Stimulated activated CD4-positive, alpha-beta T cell treated with anti-CD3 and anti-CD28 coated beads, Interleukin-1b, Interleukin-23, amount 100 ng/mL, for 4 hours (primary cell): ENCODE results near the gene AGMO.
"Not testable (repeated sequence)": the region's sequence is repeated elsewhere in the genome, so short reads cannot be mapped to it uniquely, and the experiment has no call there.

Experiments used
- DNase-seq, 2 donors: peaks; one replicate each; pipeline ENCODE4 v3.0.0-alpha.2; 2020; ENCODE audit warnings: low read depth in 2 of 2

Gene AGMO

GRCh38 chr7:15559416-15559928 is 2.3 kb downstream of the AGMO start:
- DNase-seq, result no peak

- no peak for DNase-seq
Measured at GRCh38 chr7:15558756-15559155, 3.1 kb downstream of the AGMO start.

GRCh38 chr7:15557686-15558085 is 4.1 kb downstream of the AGMO start:
- DNase-seq, result no peak

- DNase-seq, result no peak
Measured at GRCh38 chr7:15557186-15557585, 4.6 kb downstream of the AGMO start.

GRCh38 chr7:15556339-15557105 is 5.3 kb downstream of the AGMO start:
- no peak for DNase-seq

- no peak for DNase-seq
Measured at GRCh38 chr7:15555381-15555859, 6.4 kb downstream of the AGMO start.

GRCh38 chr7:15554744-15555143 is 7.1 kb downstream of the AGMO start:
- DNase-seq, result no peak

GRCh38 chr7:15554081-15554480 is 7.7 kb downstream of the AGMO start:
- DNase-seq, result no peak

GRCh38 chr7:15547320-15547719 is 14.5 kb downstream of the AGMO start:
- DNase-seq, result not testable (repeated sequence)

- no peak for DNase-seq
Measured at GRCh38 chr7:15546272-15546792, 15.5 kb downstream of the AGMO start.

GRCh38 chr7:15544050-15544449 is 17.8 kb downstream of the AGMO start:
- DNase-seq, result no peak

GRCh38 chr7:15543256-15543655 is 18.6 kb downstream of the AGMO start:
- DNase-seq, result no peak

GRCh38 chr7:15527648-15528047 is 34.2 kb downstream of the AGMO start:
- DNase-seq, result no peak

GRCh38 chr7:15525652-15526263 is 36.1 kb downstream of the AGMO start:
- DNase-seq, result no peak

GRCh38 chr7:15524077-15524476 is 37.7 kb downstream of the AGMO start:
- DNase-seq, result no peak

GRCh38 chr7:15517865-15518264 is 44.0 kb downstream of the AGMO start:
- DNase-seq, result not testable (repeated sequence)

GRCh38 chr7:15515252-15515651 is 46.6 kb downstream of the AGMO start:
- DNase-seq, result no peak

GRCh38 chr7:15508258-15508657 is 53.6 kb downstream of the AGMO start:
- DNase-seq, result no peak

- DNase-seq, result no peak
Measured at GRCh38 chr7:15507708-15508107, 54.1 kb downstream of the AGMO start.

GRCh38 chr7:15507171-15507570 is 54.6 kb downstream of the AGMO start:
- no peak for DNase-seq

- DNase-seq, result no peak
Measured at GRCh38 chr7:15505761-15506160, 56.1 kb downstream of the AGMO start.

GRCh38 chr7:15504351-15504750 is 57.5 kb downstream of the AGMO start:
- no peak for DNase-seq
